ENCODE data around the gene SYT7.
A peak's percentile ranks its signal among the peaks of the same experiment; 100 is the strongest.

Gene SYT7

DNA sequence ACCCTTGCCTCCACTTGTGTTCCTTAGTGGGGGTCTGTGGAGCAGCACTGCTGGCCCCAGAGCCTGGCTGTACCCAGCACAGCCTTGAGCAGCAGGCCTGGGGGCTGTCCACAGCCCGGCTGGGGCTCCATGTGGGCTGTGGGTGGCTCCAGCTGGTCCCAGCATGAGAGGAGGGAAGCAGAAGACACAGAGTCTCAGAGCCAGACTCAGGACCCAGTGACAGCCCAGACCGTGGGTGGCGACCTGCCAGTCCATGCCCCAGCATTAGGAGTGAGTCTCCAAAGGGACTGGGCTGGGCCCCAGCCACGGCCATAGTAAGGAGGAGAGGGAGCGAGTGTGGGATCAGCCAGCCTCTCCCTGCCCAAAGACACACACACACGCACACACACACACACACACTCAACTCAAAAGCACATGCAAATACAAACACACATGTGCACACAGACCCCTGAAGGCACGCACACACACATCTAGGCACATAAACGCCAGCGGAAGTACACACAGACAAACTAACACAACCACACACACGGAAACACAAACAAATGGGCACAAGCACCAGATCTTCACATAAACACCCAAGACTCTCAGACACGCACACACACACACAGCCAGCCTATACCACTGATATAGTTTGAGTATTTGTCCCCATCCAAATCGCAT is 89.0 kb downstream of the SYT7 start:
- no peak overlapping the region for H3K4me3 ChIP-seq (ENCODE audit: low read depth, low read length)
- DNase-seq (ENCODE audit: low read depth), result no peak
- no peak for TF ChIP-seq MYC (IDR thresholded peaks at IDR 0.05; ENCODE audit: low read depth, low read length)
- TF ChIP-seq POLR2A (IDR thresholded peaks at IDR 0.05; ENCODE audit: extremely low read depth, insufficient read length), result no peak
- TF ChIP-seq, protein P1, sequence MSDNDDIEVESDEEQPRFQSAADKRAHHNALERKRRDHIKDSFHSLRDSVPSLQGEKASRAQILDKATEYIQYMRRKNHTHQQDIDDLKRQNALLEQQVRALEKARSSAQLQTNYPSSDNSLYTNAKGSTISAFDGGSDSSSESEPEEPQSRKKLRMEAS (IDR thresholded peaks at IDR 0.05; ENCODE audit: low read depth, low read length), result no peak
- TF ChIP-seq, protein P2, sequence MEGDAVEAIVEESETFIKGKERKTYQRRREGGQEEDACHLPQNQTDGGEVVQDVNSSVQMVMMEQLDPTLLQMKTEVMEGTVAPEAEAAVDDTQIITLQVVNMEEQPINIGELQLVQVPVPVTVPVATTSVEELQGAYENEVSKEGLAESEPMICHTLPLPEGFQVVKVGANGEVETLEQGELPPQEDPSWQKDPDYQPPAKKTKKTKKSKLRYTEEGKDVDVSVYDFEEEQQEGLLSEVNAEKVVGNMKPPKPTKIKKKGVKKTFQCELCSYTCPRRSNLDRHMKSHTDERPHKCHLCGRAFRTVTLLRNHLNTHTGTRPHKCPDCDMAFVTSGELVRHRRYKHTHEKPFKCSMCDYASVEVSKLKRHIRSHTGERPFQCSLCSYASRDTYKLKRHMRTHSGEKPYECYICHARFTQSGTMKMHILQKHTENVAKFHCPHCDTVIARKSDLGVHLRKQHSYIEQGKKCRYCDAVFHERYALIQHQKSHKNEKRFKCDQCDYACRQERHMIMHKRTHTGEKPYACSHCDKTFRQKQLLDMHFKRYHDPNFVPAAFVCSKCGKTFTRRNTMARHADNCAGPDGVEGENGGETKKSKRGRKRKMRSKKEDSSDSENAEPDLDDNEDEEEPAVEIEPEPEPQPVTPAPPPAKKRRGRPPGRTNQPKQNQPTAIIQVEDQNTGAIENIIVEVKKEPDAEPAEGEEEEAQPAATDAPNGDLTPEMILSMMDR (IDR thresholded peaks at IDR 0.05; ENCODE audit: low read depth, low read length), result no peak

DNA sequence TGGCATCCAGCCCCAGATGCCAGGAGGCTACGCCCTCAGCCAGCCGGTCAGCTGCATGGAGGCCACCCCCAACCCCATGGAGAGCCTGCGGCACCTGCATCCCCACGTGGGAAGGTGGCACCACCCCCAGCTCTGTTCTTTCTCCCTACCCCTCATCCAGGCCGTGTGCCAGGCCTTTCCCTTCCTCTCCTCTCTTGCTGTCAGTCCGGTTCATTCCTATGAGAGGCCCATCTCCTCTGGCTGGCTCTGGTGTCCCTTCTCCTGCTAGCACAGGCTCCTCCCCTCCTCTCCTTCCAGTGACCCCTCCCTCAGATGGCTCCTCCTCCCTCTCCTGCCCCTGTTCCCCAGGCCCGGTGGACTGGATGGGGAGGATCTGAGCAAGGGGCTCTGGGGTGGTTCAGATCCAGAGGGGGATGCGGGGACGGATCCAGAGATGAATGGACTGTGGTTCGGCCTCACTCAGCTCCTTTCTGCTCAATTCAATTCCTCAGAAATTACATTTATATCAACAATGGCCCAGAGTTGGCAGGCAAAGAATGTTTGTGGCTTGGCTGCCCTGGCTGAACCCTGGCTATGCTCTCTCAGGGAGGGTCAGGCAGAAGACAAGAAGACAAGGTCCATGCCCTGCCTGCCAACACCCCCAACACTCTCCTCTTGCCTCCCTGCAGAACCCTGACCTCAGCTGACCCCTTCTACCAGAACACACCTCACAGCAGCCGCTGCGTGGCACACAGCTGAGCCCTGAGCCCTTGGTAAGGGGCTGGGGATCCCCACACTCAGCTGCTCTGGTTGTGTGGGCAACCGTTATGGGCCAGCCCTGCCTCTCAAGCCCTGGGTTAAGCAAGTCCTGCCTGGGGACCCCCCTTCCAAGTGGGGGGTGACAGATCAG is 90.8 kb downstream of the SYT7 start:
- TF ChIP-seq, protein P2 (IDR thresholded peaks at IDR 0.05; ENCODE audit: low read depth, low read length), result no peak
- TF ChIP-seq MYC (IDR thresholded peaks at IDR 0.05; ENCODE audit: low read depth, low read length) (no peak), POLR2A (IDR thresholded peaks at IDR 0.05; ENCODE audit: extremely low read depth, insufficient read length) (no peak)
- TF ChIP-seq, protein P1 (IDR thresholded peaks at IDR 0.05; ENCODE audit: low read depth, low read length), result no peak
- no peak overlapping the region for H3K4me3 ChIP-seq (ENCODE audit: low read depth, low read length)
- no peak for DNase-seq (ENCODE audit: low read depth)

DNA sequence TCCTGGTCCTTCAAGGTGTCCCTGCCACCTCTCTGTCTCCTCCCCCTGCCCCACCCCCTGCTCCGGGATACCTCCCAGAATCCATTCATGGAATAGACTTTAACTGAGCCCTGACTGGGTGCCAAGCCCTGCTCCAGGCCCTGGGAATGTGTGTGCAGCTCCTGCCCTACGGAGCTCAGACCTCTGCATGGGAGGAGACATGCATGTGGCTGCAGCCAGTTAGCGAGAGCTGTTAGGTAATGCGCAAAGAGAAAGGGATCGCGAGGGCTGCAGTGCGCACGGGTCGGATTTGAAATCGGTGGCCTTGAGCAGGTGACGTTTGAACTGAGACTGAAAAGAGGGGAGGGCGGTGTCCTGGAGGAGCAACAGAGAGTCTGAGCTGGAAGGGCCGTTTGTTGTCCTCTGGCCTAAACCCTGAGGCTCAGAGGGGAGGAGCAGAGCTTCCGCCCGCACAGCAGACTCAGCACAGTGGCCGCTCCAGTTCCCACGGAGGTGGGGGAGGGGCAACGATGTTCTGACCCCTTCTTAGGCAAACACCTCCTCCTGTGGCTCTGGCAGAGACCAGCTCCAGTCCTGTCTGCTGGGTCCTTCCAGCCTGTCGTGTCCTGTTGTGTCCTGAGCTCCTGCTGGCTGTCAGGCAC is 92.1 kb downstream of the SYT7 start:
- TF ChIP-seq MYC (IDR thresholded peaks at IDR 0.05; ENCODE audit: low read depth, low read length), result no peak
- TF ChIP-seq, protein P1 (IDR thresholded peaks at IDR 0.05; ENCODE audit: low read depth, low read length), result no peak
- TF ChIP-seq, protein P2 (IDR thresholded peaks at IDR 0.05; ENCODE audit: low read depth, low read length), result no peak
- peak; percentile 38 for DNase-seq (ENCODE audit: low read depth)
- no peak overlapping the region for H3K4me3 ChIP-seq (ENCODE audit: low read depth, low read length)

DNA sequence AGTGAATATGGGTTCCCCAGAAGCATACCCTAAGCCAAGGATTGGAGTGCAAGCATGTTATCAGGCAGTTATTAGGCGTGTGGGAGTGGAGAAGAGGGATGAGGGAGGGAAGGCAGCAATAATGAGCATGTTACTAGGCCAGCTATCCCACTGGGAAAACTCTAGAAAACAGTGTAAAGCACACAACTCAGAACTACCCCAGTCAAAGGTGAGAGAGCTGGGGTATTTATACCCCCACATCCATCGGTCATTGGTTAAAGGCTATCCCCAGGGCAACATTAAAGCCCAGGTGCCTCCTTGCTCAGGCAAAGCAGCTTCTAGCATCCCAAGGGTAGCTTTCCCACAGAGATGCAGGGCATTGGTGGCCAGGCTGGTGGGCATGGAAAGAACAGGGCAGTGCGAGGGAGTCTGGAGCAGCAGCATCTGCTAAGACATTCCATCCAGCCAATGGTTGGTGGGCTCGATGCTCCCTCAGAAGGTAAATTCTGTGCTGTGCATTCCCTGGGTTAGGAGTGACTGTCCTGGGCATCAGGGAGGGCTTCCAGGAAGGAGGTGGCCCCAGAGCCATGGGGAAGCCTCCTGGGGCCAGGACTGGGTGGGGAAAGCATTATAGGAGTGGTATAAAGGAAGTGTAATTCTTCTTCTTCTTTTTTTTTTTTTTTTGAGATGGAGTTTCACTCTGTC is 93.4 kb downstream of the SYT7 start:
- TF ChIP-seq MYC (IDR thresholded peaks at IDR 0.05; ENCODE audit: low read depth, low read length), result no peak
- TF ChIP-seq, protein P1 (IDR thresholded peaks at IDR 0.05; ENCODE audit: low read depth, low read length), result no peak
- no peak for TF ChIP-seq POLR2A (IDR thresholded peaks at IDR 0.05; ENCODE audit: extremely low read depth, insufficient read length)
- TF ChIP-seq, protein P2 (IDR thresholded peaks at IDR 0.05; ENCODE audit: low read depth, low read length), result no peak

DNA sequence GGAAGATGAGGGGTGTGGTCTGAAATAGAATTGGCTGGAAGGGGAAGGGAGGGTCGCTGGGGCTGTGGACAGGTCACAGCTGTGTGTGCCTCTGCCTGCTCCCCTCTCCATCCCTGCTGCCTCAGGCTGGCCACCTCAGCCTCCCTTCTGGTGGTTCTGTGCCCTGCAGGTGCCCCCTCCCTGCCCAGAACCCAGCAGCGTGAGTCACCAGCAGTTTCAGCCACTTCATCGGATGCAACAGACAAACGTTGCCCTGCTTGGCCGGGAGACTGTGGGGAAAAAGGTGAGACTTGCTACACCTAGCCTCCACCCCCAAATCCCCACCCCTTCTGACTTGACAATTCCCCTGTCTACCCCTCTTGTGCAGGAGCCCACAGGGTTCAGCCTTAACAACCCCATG is 94.1 kb downstream of the SYT7 start:
- DNase-seq (ENCODE audit: low read depth), result no peak
- H3K4me3 ChIP-seq (ENCODE audit: low read depth, low read length), result no peak overlapping the region
- no peak for TF ChIP-seq POLR2A (IDR thresholded peaks at IDR 0.05; ENCODE audit: extremely low read depth, insufficient read length)
- TF ChIP-seq, protein P1 (IDR thresholded peaks at IDR 0.05; ENCODE audit: low read depth, low read length), result no peak
- TF ChIP-seq, protein P2 (IDR thresholded peaks at IDR 0.05; ENCODE audit: low read depth, low read length), result no peak
- no peak for TF ChIP-seq MYC (IDR thresholded peaks at IDR 0.05; ENCODE audit: low read depth, low read length)

More for the DNA sequence above, 93.4 kb downstream of the SYT7 start:
- no peak overlapping the region for H3K4me3 ChIP-seq (ENCODE audit: low read depth, low read length)
- DNase-seq (ENCODE audit: low read depth), result no peak

Data from NB4 (cell line).